Astrocyte (in vitro differentiated cells and primary cell): Measurements from ENCODE around the gene CACHD1.

Source experiments
- CTCF ChIP-seq: IDR thresholded peaks from 2 replicates; pipeline ENCODE4 v1.5.1; 2011; ENCODE audit warnings: low read depth, mild to moderate bottlenecking, inconsistent platforms, low read length, moderate library complexity; ENCODE audit not compliant: insufficient read depth
- EZH2 ChIP-seq: IDR thresholded peaks from 2 replicates; pipeline ENCODE4 v1.6.1; 2012; ENCODE audit warnings: mild to moderate bottlenecking, low read length, inconsistent platforms; ENCODE audit not compliant: insufficient read depth

GRCh38 chr1:64608005-64608650, 138.2 kb downstream of the CACHD1 start:
- TF ChIP-seq CTCF (no peak), EZH2 (no peak)
